A549 (cell line): ENCODE measurements around the gene SLITRK6.
"Not testable (repeated sequence)": the region's sequence is repeated elsewhere in the genome, so short reads cannot be mapped to it uniquely, and the experiment has no call there.

Source experiments
- EP300 ChIP-seq, 2 experiments: fragments of >200 bp; sonication (Bioruptor Twin); formaldehyde crosslinking; IDR thresholded peaks; 2 replicates in 1 of 2; 3 replicates in 1 of 2; pipeline ENCODE4 v1.6.1; 2016 to 2017
- TF ChIP-seq, protein P1 (sequence below): IDR thresholded peaks from 2 replicates; pipeline ENCODE4 v1.6.1; 2012
- TF ChIP-seq, protein P2 (sequence below): fragments of >200 bp; sonication (Bioruptor Twin); formaldehyde crosslinking; IDR thresholded peaks from 3 replicates; pipeline ENCODE4 v1.5.1; 2016

DNA sequence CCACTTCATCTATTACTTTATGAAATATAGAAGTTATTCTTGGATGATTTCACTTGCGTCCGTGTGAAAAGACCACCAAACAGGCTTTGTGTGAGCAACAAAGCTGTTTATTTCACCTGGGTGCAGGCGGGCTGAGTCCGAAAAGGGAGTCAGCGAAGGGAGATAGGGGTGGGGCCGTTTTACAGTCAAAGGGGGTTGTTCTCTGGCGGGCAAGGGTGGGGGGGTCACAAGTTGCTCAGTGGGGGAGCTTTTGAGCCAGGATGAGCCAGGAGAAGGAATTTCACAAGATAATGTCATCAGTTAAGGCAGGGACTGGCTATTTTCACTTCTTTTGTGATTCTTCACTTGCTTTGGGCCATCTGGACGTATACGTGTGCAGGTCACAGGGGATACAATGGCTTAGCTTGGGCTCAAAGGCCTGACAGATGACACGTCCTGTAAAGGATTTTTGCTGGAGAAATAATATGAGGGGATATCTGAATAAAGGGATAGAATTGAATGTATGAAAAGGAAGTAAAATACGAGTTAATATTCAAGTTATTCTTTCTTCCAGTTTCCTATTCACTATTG, 55.9 kb downstream of the SLITRK6 start:
- not testable (repeated sequence) for TF ChIP-seq EP300 (IDR thresholded peaks at IDR 0.05)
- TF ChIP-seq, protein P1, sequence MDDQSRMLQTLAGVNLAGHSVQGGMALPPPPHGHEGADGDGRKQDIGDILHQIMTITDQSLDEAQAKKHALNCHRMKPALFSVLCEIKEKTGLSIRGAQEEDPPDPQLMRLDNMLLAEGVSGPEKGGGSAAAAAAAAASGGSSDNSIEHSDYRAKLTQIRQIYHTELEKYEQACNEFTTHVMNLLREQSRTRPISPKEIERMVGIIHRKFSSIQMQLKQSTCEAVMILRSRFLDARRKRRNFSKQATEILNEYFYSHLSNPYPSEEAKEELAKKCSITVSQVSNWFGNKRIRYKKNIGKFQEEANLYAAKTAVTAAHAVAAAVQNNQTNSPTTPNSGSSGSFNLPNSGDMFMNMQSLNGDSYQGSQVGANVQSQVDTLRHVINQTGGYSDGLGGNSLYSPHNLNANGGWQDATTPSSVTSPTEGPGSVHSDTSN: not testable (repeated sequence)
- TF ChIP-seq, protein P2, sequence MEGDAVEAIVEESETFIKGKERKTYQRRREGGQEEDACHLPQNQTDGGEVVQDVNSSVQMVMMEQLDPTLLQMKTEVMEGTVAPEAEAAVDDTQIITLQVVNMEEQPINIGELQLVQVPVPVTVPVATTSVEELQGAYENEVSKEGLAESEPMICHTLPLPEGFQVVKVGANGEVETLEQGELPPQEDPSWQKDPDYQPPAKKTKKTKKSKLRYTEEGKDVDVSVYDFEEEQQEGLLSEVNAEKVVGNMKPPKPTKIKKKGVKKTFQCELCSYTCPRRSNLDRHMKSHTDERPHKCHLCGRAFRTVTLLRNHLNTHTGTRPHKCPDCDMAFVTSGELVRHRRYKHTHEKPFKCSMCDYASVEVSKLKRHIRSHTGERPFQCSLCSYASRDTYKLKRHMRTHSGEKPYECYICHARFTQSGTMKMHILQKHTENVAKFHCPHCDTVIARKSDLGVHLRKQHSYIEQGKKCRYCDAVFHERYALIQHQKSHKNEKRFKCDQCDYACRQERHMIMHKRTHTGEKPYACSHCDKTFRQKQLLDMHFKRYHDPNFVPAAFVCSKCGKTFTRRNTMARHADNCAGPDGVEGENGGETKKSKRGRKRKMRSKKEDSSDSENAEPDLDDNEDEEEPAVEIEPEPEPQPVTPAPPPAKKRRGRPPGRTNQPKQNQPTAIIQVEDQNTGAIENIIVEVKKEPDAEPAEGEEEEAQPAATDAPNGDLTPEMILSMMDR: not testable (repeated sequence)
